SIG-M5 treated with dmso at 0.1 percent for 504 hours (cell line): Measurements from ENCODE around the gene DGKI.

Experiments
- DNase-seq: peaks from one replicate; lab custom pipeline; 2025; ENCODE audit not compliant: unreplicated experiment; lab: John Stamatoyannopoulos, UW

DGKI gene

DNA sequence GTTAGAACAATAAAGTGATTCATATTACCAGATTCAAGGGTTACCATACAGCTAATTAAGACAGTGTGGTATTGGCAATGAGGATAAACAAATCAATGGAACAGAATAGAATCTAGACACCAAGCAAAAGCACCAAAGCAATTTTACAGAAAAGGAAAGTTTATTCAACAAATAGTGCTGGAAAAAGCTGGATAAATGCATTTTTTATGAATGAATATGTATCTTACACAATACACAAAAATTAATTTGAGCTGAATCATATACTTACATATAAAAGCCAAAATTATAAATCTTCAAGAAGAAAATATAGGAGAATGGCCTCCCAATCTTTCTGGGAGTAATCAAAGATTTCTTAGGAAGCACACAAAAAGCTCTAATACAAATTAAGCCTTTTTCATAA lies 282.8 kb downstream of the DGKI start:
- no peak for DNase-seq

- no peak for DNase-seq
Measured at GRCh38 chr7:137547485-137547884, 299.3 kb downstream of the DGKI start.

DNA sequence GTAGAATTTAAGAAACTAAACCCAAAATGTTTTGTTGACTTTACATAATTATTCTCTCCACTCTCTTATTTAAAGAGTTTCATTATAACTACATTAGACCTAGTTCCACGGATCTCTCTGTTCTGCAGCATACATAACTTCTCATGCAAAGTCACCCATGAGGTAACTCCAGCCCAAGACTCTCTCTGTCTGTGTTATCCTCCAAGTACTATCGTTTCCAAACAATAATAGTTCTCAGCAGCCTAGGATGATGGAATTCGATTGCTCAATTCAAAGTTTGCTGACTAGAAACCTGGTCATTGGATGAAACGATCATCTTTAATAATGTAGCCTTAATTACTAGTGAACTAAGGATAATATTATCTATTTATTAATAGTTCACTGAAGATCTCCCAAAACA lies 300.1 kb downstream of the DGKI start:
- no peak for DNase-seq

DNA sequence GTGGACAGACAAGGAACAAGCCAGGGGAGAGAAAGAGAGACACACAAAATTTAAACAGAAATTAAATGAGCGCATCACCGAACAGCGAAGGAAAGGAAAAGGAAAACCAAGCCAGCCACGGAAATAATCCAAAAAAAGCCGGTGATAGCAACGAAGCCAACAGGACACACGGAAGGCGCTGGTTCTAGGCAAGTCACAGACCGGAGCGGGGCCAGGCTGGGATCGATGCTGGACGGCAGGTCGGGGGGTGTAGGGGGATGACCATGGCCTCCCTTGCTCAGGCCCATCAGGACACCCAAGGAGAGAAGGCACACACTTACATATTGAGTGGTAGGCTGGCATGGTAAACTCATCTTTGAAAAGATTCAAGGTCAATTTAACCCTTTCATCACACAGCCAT lies 300.8 kb downstream of the DGKI start:
- no peak for DNase-seq

DNA sequence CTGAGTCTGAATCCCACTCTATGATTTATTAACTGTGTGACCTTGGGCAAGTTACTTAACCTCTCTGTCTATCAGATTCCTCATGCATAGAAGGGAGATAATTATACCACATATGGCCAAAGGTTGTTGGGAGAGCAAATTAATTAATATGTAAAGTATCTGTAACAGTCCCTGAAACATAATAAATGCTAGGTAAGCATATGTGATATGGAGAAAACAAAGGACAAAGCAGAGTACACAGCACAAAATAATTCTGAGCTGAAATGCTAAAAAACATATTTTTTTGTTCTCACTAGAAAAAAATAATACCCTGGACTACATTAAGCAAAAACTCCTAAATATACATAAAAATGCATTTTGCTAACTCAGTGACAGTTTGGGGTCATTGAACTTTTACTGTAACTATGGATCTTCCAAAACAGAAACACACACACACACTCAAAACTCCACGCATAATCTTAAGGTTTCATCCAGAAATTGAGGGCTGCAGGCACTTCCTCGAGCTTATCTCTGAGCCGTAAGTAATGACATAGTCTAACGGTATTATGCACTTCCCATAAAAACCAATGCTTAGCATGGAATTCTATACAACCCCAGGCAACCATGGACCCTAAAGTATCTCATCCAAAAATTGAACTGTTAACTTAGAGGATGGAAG lies 301.6 kb downstream of the DGKI start:
- DNase-seq = no peak

GRCh38 chr7:137544453-137545058 lies 302.2 kb downstream of the DGKI start:
- DNase-seq = no peak

- DNase-seq = no peak
Measured at GRCh38 chr7:137539111-137539715, 307.6 kb downstream of the DGKI start.

GRCh38 chr7:137538361-137538762 lies 308.4 kb downstream of the DGKI start:
- DNase-seq = no peak

DNA sequence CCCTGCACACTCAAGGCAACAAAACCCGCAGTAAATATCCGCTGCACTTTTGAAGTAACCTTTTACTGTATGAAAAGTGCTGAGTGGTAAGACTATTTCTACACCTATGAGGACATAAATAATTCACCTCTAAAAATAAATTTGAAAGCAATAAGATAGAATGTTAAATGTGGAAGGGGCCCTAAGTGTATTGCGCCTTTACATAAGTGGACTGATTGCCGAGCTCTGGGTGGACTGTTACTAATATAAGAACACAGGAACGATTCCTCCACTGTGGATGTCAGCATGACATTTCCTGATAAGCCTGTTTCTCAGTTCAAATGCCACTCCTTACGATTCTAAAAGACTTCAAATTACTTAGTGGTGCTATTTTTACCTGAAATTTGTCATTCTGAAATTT lies 311.2 kb downstream of the DGKI start:
- DNase-seq = no peak

DNA sequence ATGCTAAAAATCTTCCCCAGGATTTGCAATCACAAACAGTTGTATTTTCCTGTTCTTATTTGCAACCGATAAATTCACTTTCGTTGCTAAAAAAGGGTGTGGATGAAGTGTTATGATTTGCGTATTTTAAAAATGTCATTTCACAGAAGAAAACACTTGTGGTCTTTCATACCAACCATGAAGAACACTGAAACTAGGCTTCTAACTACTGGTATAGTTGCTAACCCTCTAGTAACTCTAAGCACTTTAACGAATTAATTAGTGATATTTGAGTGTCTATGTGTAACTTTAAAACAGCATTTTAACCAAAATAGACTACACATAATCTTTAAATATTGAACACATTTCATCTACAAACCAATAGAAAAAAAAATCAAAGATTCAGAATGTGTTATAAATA lies 315.1 kb downstream of the DGKI start:
- DNase-seq = no peak

DNA sequence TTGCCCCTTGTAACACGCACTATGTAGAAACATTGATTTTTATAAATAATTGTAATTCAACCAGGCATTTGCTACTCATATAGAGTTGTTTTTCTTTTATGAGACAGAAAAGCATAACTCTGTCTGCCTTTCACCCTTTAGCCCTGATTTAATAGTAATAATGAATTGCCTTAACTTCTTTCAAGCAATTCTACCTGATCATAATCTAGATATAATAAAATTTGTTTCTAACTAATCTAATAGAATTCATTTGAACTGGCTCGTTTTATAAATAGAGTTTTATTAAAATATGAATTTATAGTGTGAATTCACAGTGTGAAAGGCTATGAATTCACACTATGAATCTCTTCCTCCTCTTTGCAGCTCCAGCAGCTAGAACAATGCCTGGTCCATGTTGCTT lies 319.1 kb downstream of the DGKI start:
- DNase-seq = no peak

GRCh38 chr7:137523171-137523570 lies 323.6 kb downstream of the DGKI start:
- no peak for DNase-seq

- DNase-seq = no peak
Measured at GRCh38 chr7:137521451-137521850, 325.3 kb downstream of the DGKI start.

- DNase-seq = no peak
Measured at GRCh38 chr7:137519947-137520346, 326.8 kb downstream of the DGKI start.

DNA sequence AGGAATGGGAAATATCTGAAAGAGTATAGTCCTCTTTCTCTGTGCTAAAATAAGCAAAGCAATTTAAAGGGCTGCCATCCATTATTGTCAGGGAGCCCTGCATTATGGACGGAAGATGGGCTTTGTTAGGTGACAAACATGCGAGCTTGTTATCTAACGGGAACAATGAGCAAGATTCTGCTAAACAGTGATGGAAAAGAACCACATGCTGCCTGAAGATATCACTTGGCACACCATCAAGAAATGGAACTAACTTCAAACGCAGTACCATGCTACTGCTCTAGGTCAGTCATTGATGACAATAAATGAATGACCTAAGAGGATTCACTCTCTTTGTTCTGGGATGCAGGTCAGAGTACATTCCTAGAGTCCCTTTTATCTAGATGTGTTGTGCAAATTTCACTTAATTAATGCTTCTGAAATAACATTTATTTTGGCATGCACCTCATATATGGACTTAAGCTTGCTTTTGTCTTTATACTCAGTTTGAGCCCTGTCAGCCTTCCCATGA lies 327.5 kb downstream of the DGKI start:
- no peak for DNase-seq

- no peak for DNase-seq
Measured at GRCh38 chr7:137513091-137513490, 333.7 kb downstream of the DGKI start.

GRCh38 chr7:137507096-137507495 lies 339.7 kb downstream of the DGKI start:
- DNase-seq = no peak

DNA sequence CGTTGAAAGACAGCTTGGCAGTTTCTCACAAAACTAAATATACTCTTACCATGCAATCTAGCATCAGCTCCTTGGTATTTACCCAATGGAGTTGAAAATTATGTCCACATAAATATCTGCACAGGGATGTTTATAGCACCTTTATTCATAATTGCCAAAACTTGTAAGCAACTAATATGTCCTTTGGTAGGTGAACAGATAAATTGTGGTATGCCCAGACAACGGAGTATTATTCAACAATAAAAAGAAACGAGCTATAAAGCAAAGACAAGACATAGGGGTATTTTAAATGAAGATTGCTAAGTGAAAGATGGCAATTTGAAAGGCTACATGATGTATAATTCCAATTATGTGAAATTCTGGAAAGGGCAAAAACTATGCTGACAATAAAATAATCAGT lies 340.7 kb downstream of the DGKI start:
- DNase-seq = no peak

GRCh38 chr7:137501562-137501961 lies 345.2 kb downstream of the DGKI start:
- no peak for DNase-seq

DNA sequence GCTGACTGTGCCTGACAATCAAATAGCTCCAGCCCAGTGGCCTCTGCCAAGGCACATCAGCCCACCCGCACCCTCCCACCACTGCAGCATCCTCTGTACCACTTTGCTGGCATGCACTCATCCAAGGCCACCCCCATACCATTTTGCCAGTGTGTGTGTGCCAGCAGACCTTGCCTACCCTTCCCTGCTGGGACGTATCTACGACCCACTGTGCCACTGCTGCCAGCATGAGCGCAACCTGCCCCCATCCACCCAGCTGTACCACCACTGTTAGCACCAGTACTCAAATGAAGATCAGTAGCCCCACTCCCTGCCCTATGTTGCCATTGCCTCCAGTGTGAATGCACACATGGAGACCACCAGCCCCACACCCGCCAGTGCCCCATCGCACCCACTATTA lies 353.9 kb downstream of the DGKI start:
- no peak for DNase-seq

- DNase-seq = no peak
Measured at GRCh38 chr7:137489880-137490279, 356.9 kb downstream of the DGKI start.

DNA sequence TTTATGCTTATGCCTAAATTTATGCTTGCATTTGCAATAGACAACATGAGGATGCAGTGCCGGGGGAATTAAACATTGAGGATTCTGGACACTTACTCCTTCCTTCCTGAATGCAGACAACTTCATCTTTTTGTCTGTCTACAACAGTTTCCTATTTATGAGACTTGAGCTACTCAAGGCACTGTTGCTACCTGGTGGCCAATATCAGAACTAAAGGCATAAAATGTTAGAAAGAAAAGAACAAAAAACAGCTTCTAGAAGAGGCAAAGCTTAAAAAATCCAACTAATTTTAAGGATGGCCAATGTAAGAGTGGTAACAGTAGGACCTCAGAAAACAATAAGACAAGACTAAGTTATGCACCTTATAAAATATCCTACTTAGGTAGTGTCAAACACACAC lies 358.7 kb downstream of the DGKI start:
- no peak for DNase-seq

DNA sequence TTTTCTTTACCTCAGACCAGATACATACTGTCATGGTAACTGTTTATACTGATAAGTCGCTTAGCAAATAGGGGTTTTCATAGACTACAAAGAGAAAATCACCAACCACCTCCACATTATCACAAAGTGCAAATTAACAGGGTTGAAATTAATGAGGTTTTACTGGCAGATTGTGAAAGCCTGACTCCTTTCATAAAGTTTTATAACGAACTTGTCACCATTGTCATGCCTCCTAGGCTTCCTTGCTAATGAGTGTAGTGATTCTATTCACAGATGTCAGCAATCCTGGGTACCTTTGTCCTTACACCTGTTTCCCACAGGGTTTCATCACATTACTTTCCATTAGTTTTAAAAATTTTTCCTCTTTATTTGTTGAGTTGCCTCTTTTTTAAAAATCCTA lies 361.0 kb downstream of the DGKI start:
- no peak for DNase-seq
